CD1c-positive myeloid dendritic cell (primary cell): ENCODE measurements around the gene MYOD1.

Experiments used
- DNase-seq: peaks from one replicate; pipeline ENCODE4 v3.0.0-alpha.2; 2016; ENCODE audit errors: extremely low spot score

The MYOD1 gene

GRCh38 chr11:17702876-17703275 lies 16.5 kb upstream of the MYOD1 start:
- DNase-seq = peak; percentile 22

GRCh38 chr11:17703951-17704350 lies 15.4 kb upstream of the MYOD1 start:
- DNase-seq = peak; percentile 55

- no peak for DNase-seq
Observed at GRCh38 chr11:17707830-17708229, 11.5 kb upstream of the MYOD1 start.

- no peak for DNase-seq
Observed at GRCh38 chr11:17711836-17712235, 7.5 kb upstream of the MYOD1 start.

- DNase-seq = no peak
Observed at GRCh38 chr11:17713851-17714250, 5.5 kb upstream of the MYOD1 start.

- no peak for DNase-seq
Observed at GRCh38 chr11:17714356-17714854, 5.0 kb upstream of the MYOD1 start.

- no peak for DNase-seq
Observed at GRCh38 chr11:17714870-17715269, 4.5 kb upstream of the MYOD1 start.

GRCh38 chr11:17716807-17717206 lies 2.6 kb upstream of the MYOD1 start:
- DNase-seq = no peak

GRCh38 chr11:17718015-17718414 lies 1.4 kb upstream of the MYOD1 start:
- DNase-seq = no peak

- DNase-seq = no peak
Observed at GRCh38 chr11:17718510-17718962, 835 bp upstream of the MYOD1 start.

GRCh38 chr11:17719938-17720795 lies 796 bp downstream of the MYOD1 start:
- DNase-seq = no peak

GRCh38 chr11:17720796-17721171 lies 1.4 kb downstream of the MYOD1 start:
- no peak for DNase-seq

GRCh38 chr11:17721242-17721999 lies 2.0 kb downstream of the MYOD1 start:
- no peak for DNase-seq

GRCh38 chr11:17722000-17722643 lies 2.8 kb downstream of the MYOD1 start:
- DNase-seq = no peak

- DNase-seq = no peak
Observed at GRCh38 chr11:17724020-17724908, 4.9 kb downstream of the MYOD1 start.

- DNase-seq = no peak
Observed at GRCh38 chr11:17725174-17725573, 5.8 kb downstream of the MYOD1 start.

GRCh38 chr11:17730137-17730536 lies 10.8 kb downstream of the MYOD1 start:
- DNase-seq = no peak

GRCh38 chr11:17730608-17731462 lies 11.5 kb downstream of the MYOD1 start:
- DNase-seq = peak; percentile 65

GRCh38 chr11:17733261-17733660 lies 13.9 kb downstream of the MYOD1 start:
- DNase-seq = no peak

GRCh38 chr11:17734418-17734911 lies 15.1 kb downstream of the MYOD1 start, which contains the start of gene KCNC1:
KCNC1 (plus strand) TSS chr11:17734781; CDS start chr11:17736003, 1,222 bp downstream.
- no peak for DNase-seq
